Prostate gland (tissue), 2 donors: Measurements from ENCODE around the gene R3HDM2.

Experiments
- POLR2A ChIP-seq: fragments of 450-650 bp; IDR thresholded peaks from one replicate; pipeline ENCODE4 v1.6.1; 2016; ENCODE audit warnings: antibody characterized with exemption, mild to moderate bottlenecking
- POLR2AphosphoS5 ChIP-seq: sonication (generic); formaldehyde crosslinking; IDR thresholded peaks from one replicate; pipeline ENCODE4 v1.6.1; 2017; ENCODE audit warnings: antibody characterized with exemption
- TF ChIP-seq, protein P1 (sequence below), 4 experiments: fragments of 200-600 bp in 2 of 4; fragments of 450-650 bp in 2 of 4; sonication (generic) in 2 of 4; IDR thresholded peaks; 1 replicate in 3 of 4; 2 replicates in 1 of 4; pipeline ENCODE4 v1.5.1; 2016 to 2019; ENCODE audit warnings: antibody characterized with exemption in 4 of 4, mild to moderate bottlenecking in 2 of 4, moderate library complexity in 2 of 4

DNA sequence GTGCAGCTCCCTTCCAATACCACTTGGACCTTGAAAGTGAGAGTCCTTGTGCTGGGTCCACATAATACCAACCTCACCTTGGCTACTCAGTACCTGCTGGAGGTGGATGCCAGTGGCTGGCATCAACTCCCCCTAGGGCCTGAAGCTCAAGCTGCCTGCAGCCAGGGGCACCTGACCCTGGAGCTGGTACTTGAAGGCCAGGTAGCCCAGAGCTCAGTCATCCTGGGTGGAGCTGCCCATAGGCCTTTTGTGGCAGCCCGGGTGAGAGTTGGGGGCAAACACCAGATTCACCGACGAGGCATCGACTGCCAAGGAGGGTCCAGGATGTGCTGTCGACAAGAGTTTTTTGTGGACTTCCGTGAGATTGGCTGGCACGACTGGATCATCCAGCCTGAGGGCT lies 18.5 kb upstream of the R3HDM2 start:
- TF ChIP-seq, protein P1, sequence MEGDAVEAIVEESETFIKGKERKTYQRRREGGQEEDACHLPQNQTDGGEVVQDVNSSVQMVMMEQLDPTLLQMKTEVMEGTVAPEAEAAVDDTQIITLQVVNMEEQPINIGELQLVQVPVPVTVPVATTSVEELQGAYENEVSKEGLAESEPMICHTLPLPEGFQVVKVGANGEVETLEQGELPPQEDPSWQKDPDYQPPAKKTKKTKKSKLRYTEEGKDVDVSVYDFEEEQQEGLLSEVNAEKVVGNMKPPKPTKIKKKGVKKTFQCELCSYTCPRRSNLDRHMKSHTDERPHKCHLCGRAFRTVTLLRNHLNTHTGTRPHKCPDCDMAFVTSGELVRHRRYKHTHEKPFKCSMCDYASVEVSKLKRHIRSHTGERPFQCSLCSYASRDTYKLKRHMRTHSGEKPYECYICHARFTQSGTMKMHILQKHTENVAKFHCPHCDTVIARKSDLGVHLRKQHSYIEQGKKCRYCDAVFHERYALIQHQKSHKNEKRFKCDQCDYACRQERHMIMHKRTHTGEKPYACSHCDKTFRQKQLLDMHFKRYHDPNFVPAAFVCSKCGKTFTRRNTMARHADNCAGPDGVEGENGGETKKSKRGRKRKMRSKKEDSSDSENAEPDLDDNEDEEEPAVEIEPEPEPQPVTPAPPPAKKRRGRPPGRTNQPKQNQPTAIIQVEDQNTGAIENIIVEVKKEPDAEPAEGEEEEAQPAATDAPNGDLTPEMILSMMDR (IDR thresholded peaks at IDR 0.05), result no peak
- TF ChIP-seq POLR2A, result no peak
- TF ChIP-seq POLR2AphosphoS5, result no peak
